WERI-Rb-1 (cell line): Measurements from ENCODE around the gene MPG.

Experiments used
- DNase-seq: peaks from one replicate; pipeline ENCODE4 v3.0.0-alpha.2; 2020
- H3K27ac ChIP-seq: fragments of 250-450 bp; sonication (Bioruptor Pico); 2 replicates; pipeline ENCODE4 v1.5.1; 2020; ENCODE audit warnings: mild to moderate bottlenecking, moderate library complexity
- H3K27me3 ChIP-seq: fragments of 250-450 bp; sonication (Bioruptor Pico); 2 replicates; pipeline ENCODE4 v1.5.1; 2021; ENCODE audit warnings: mild to moderate bottlenecking, low read depth, moderate library complexity; ENCODE audit not compliant: insufficient read depth, severe bottlenecking
- H3K36me3 ChIP-seq: fragments of 250-450 bp; sonication (Bioruptor Pico); 2 replicates; pipeline ENCODE4 v1.5.1; 2020; ENCODE audit warnings: mild to moderate bottlenecking, moderate library complexity
- H3K4me3 ChIP-seq: 2 replicates; pipeline ENCODE4 v1.5.1; 2011; ENCODE audit warnings: low read depth, mild to moderate bottlenecking, control low read depth, low read length
- H3K9me3 ChIP-seq: fragments of 250-450 bp; sonication (Bioruptor Pico); 2 replicates; pipeline ENCODE4 v1.5.1; 2021; ENCODE audit warnings: mild to moderate bottlenecking, moderate library complexity; ENCODE audit not compliant: severe bottlenecking
- TF ChIP-seq, protein P1 (sequence below): IDR thresholded peaks from 2 replicates; pipeline ENCODE4 v1.5.1; 2011; ENCODE audit warnings: low read depth, mild to moderate bottlenecking, control low read depth, inconsistent platforms, low read length

MPG gene

GRCh38 chr16:74051-74746, 3.8 kb upstream of the MPG start:
- Histone ChIP-seq H3K36me3 (0 out of 2 replicates have a peak, but pooled peaks cover under 1% of the 10 kb centered on the region), H3K27ac (no peak overlapping the region), H3K4me3 (no peak overlapping the region), H3K9me3 (no peaks in the 10 kb centered on the region), H3K27me3 (no peaks in the 10 kb centered on the region)
- TF ChIP-seq, protein P1, sequence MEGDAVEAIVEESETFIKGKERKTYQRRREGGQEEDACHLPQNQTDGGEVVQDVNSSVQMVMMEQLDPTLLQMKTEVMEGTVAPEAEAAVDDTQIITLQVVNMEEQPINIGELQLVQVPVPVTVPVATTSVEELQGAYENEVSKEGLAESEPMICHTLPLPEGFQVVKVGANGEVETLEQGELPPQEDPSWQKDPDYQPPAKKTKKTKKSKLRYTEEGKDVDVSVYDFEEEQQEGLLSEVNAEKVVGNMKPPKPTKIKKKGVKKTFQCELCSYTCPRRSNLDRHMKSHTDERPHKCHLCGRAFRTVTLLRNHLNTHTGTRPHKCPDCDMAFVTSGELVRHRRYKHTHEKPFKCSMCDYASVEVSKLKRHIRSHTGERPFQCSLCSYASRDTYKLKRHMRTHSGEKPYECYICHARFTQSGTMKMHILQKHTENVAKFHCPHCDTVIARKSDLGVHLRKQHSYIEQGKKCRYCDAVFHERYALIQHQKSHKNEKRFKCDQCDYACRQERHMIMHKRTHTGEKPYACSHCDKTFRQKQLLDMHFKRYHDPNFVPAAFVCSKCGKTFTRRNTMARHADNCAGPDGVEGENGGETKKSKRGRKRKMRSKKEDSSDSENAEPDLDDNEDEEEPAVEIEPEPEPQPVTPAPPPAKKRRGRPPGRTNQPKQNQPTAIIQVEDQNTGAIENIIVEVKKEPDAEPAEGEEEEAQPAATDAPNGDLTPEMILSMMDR = no peak
- peak; percentile 37 for DNase-seq

DNA sequence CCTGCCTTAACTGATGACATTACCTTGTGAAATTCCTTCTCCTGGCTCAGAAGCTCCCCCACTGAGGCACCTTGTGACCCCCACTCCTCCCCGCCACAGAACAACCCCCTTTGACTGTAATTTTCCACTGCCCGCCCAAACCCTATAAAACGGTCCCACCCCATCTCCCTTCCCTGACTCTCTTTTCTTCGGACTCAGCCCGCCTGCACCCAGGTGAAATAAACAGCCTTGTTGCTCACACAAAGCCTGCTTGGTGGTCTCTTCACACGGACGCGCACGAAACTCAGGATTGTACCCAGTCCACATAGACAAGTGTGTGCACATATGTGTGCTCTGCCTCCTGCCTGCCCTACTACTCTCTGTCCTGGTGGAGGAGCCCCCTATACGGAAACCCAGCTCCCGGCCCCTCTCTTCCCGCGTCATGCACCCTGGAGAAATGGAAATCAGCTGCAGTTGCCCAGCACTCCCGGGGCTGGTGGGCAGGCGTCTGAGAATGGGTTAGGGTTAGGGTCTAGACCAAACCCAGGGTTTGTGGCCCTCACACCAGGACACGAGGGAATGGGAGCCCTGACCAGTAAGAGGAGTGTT, 3.2 kb upstream of the MPG start:
- H3K4me3 ChIP-seq = no peak overlapping the region
- no peak overlapping the region for H3K27ac ChIP-seq
- no peak for DNase-seq
- no peaks in the 10 kb centered on the region for H3K27me3 ChIP-seq
- peaks cover 7% of the 10 kb centered on the region; the same call in 1 of the 2 replicates for H3K36me3 ChIP-seq
- TF ChIP-seq, protein P1 = no peak
- no peaks in the 10 kb centered on the region for H3K9me3 ChIP-seq

DNA sequence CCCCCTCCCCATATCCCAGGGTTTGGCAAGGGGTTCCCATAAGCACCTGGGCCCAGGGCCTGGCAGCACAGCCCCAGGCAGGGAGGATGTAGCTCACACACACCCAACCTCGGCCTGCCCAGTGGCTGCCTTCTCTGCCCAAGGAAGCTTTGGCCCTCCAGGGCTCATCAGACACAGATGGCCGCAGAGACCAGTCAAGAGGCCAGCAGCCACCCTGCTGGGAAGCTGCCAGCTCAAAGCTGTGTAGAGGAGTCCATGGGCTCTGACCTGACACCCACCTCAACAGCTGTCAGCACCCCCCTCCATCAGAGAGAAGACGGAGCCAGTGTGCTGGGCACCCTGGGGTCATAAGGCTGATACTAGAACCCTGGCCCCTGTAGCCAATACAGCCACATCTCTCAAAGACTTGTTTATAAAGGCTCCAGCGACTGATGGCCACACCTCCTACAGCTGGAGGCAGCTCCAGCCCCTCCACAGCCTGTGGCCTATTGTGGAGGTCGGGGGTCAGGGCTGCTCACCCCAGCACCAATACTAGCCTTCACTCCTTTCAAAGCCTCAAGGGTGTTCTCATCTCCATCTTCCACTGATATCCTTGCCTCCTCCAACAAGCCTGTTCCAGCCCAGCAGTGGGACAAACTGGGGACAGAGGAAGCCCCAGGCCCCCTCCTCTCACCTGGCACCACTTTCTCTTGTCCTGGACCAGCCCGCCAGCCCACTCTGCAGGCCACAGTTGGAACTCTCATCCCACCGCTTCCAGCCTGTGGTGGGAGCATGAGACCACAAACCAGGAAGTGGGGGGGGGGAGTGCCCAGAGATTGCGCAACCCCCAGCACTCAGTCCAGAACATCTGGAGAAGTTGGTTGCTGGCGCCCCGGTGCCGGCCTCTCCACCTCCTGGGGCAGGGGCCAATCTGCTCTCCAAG, 2.2 kb upstream of the MPG start:
- peak; percentile 49 for DNase-seq
- H3K27ac ChIP-seq = peak overlapping the region; percentile 61; the same call in 1 of the 2 replicates
- TF ChIP-seq, protein P1 = peak; percentile 16; the same call in 1 of the 2 replicates

DNA sequence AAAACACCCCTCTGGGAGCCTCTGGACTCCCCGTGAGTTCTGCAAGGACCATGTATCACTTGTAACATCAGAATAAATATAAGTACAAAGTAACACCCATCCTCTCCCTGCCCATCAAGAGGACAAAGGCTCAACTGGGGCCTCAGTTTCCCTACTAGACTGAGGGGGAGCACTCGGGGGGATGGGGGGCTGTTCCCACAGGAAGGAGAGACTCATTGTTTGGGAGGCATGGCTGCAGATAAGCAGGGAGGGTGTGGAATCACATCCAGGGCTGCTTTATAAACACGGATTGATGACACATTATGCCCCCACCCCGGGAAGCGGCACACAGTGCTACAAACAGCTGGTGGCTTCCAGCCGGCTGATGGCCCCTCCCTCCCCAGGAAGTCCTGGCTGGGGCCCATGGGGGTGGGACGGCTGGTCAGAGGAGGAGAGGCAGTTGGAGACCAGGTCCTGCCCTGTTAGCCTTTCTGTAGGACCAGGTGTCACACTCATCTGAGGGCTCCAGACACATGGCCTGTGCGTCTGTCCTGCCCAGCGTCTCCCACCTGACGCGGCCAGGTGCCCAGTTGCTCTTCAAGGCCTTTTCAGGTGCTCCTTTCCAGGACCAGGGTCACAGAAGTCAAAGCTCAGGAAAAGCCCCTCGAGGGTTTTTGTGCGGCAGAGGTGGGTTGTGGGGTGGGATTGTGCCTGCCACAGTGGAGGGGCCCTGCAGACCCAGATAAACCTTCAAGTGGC, 1.3 kb upstream of the MPG start:
- Histone ChIP-seq H3K9me3 (no peaks in the 10 kb centered on the region), H3K4me3 (peak overlapping the region; percentile 53), H3K27me3 (no peaks in the 10 kb centered on the region), H3K27ac (peak overlapping the region; percentile 61), H3K36me3 (peaks cover 7% of the 10 kb centered on the region; the same call in 1 of the 2 replicates)
- peak; percentile 67 for DNase-seq
- TF ChIP-seq, protein P1 = no peak

More for the DNA sequence above, 2.2 kb upstream of the MPG start:
- H3K27me3 ChIP-seq = no peaks in the 10 kb centered on the region
- H3K9me3 ChIP-seq = no peaks in the 10 kb centered on the region
- H3K36me3 ChIP-seq = peaks cover 7% of the 10 kb centered on the region; the same call in 1 of the 2 replicates
- H3K4me3 ChIP-seq = no peak overlapping the region

DNA sequence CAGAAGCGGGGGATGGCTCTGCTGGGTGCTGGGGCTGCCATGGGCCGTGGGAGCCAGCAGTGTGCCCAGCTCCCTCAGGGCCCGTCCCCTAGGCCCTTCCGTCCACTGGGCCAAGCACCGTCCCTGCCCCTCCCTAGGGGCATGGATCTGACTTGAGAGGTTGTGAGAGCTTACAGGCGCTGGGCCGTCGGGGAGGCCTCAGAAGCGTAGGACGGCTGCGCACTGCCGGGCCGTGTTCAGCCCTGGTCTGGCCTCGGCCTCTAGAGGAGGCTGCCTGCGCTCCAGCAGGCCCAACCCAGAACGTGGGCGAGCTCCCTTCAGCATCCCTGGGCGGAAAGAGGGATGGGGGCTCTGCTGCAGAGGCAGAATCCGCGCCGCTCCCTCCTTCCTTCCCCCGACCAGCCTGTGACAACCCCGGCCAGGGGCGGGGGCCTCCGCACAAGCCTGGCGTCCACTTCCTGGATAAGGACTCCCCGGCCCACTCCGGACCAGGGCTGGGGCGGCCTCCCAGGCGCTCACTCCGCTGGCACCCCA, 685 bp upstream of the MPG start:
- H3K9me3 ChIP-seq = no peaks in the 10 kb centered on the region
- peaks cover 7% of the 10 kb centered on the region; the same call in 1 of the 2 replicates for H3K36me3 ChIP-seq
- H3K27me3 ChIP-seq = no peaks in the 10 kb centered on the region
- peak overlapping the region; percentile 61 for H3K27ac ChIP-seq
- H3K4me3 ChIP-seq = peak overlapping the region; percentile 53
- TF ChIP-seq, protein P1 = no peak
- DNase-seq = peak; percentile 59
